ENCODE data around the gene MACROD2. TPM values are rescaled to one million over a fixed set of nuclear protein-coding genes. Genes with fewer than 3 reads are reported as not detected.
A peak's percentile ranks its signal among the peaks of the same experiment; 100 is the strongest.
"Not testable (repeated sequence)": the region's sequence is repeated elsewhere in the genome, so short reads cannot be mapped to it uniquely, and the experiment has no call there.

Gene MACROD2
- total and polyA plus RNA-seq, 8 donors, result 0.78 to 31.3 (median 10.9) TPM; not detected in 1

- Histone ChIP-seq H3K9me3 (no peaks in the 10 kb centered on the region), H3K27me3 (no peaks in the 10 kb centered on the region), H3K27ac (no peak overlapping the region), H3K4me1 (no peaks in the 10 kb centered on the region), H3K4me3 (no peak overlapping the region), H3K36me3 (no peaks in the 10 kb centered on the region)
- 89 to 96% (median 96%) methylated on average over 3 of the region's 3 CpGs for WGBS, 5 donors
- intact Hi-C loops (cut with DNase I; ENCODE audit: low total_unique reads), result no loop called here
- TF ChIP-seq CTCF (IDR thresholded peaks at IDR 0.05) (no peak), POLR2AphosphoS5 (IDR thresholded peaks at IDR 0.05) (no peak)
- no peak for DNase-seq
Measured at GRCh38 chr20:14966203-14966602, 970.9 kb downstream of the MACROD2 start.

GRCh38 chr20:14966808-14967207 is 971.5 kb downstream of the MACROD2 start:
- Histone ChIP-seq H3K36me3 (no peaks in the 10 kb centered on the region), H3K4me1 (no peaks in the 10 kb centered on the region), H3K9me3 (no peaks in the 10 kb centered on the region), H3K27ac (no peak overlapping the region), H3K4me3 (no peak overlapping the region), H3K27me3 (no peaks in the 10 kb centered on the region)
- intact Hi-C loops (cut with DNase I; ENCODE audit: low total_unique reads), result no loop called here
- no peak for DNase-seq
- TF ChIP-seq EP300 (IDR thresholded peaks at IDR 0.05), result no peak
- TF ChIP-seq CTCF (IDR thresholded peaks at IDR 0.05), result no peak
- no peak for TF ChIP-seq POLR2AphosphoS5 (IDR thresholded peaks at IDR 0.05)
- no peak for TF ChIP-seq POLR2A (IDR thresholded peaks at IDR 0.05)

GRCh38 chr20:14972256-14972655 is 976.9 kb downstream of the MACROD2 start:
- no peaks in the 10 kb centered on the region for H3K4me1 ChIP-seq
- no peaks in the 10 kb centered on the region for H3K36me3 ChIP-seq
- H3K27me3 ChIP-seq, result no peaks in the 10 kb centered on the region
- no peak for DNase-seq
- WGBS, 5 donors, result 65 to 97% (median 85%) methylated on average over 1 of the region's 1 CpG
- H3K9me3 ChIP-seq, result no peaks in the 10 kb centered on the region
- H3K27ac ChIP-seq, result no peak overlapping the region
- intact Hi-C loops (cut with DNase I; ENCODE audit: low total_unique reads), result no loop called here
- no peak overlapping the region for H3K4me3 ChIP-seq
- no peak for TF ChIP-seq POLR2A (IDR thresholded peaks at IDR 0.05)
- no peak for TF ChIP-seq EP300 (IDR thresholded peaks at IDR 0.05)
- no peak for TF ChIP-seq POLR2AphosphoS5 (IDR thresholded peaks at IDR 0.05)

GRCh38 chr20:14972690-14973089 is 977.4 kb downstream of the MACROD2 start:
- Histone ChIP-seq H3K27me3 (no peaks in the 10 kb centered on the region), H3K27ac (no peak overlapping the region), H3K9me3 (no peaks in the 10 kb centered on the region), H3K36me3 (no peaks in the 10 kb centered on the region), H3K4me3 (no peak overlapping the region), H3K4me1 (no peaks in the 10 kb centered on the region)
- intact Hi-C loops (cut with DNase I; ENCODE audit: low total_unique reads), result no loop called here
- 90 to 100% (median 95%) methylated on average over 2 of the region's 2 CpGs for WGBS, 5 donors
- TF ChIP-seq EP300 (IDR thresholded peaks at IDR 0.05), result no peak
- no peak for TF ChIP-seq CTCF (IDR thresholded peaks at IDR 0.05)
- no peak for TF ChIP-seq POLR2A (IDR thresholded peaks at IDR 0.05)
- no peak for TF ChIP-seq POLR2AphosphoS5 (IDR thresholded peaks at IDR 0.05)
- no peak for DNase-seq

GRCh38 chr20:14979453-14979986 is 984.2 kb downstream of the MACROD2 start:
- Histone ChIP-seq H3K4me3 (no peak overlapping the region), H3K9me3 (peaks cover 0 to 15% (median 11%) of the 10 kb centered on the region in 4 donors), H3K27ac (peak overlapping the region in 4 of 5 donors; percentile 51 to 79 (median 57)), H3K27me3 (no peaks in the 10 kb centered on the region), H3K36me3 (no peaks in the 10 kb centered on the region), H3K4me1 (peaks cover 0 to 8% (median 4%) of the 10 kb centered on the region in 4 donors)
- intact Hi-C loops (cut with DNase I; ENCODE audit: low total_unique reads), result no loop called here
- DNase-seq, result peak in 1 of 2 donors; percentile 64
- 17 to 50% (median 31%) methylated on average over 3 of the region's 3 CpGs for WGBS, 5 donors
- no peak for TF ChIP-seq POLR2A (IDR thresholded peaks at IDR 0.05)
- TF ChIP-seq POLR2AphosphoS5 (IDR thresholded peaks at IDR 0.05), result peak in 2 of 3 donors; percentile 17 to 66

- intact Hi-C loops (cut with DNase I; ENCODE audit: low total_unique reads); H3K27me3 ChIP-seq; H3K27ac ChIP-seq; H3K4me3 ChIP-seq; H3K36me3 ChIP-seq; DNase-seq: not testable (repeated sequence)
- Histone ChIP-seq H3K4me1 (peaks cover 4 to 23% (median 13%) of the 10 kb centered on the region in 4 donors), H3K9me3 (peaks cover 0 to 15% (median 11%) of the 10 kb centered on the region in 4 donors)
- 88 to 97% (median 95%) methylated on average over 3 of the region's 3 CpGs for WGBS, 5 donors
Measured at GRCh38 chr20:14981486-14981885, 986.2 kb downstream of the MACROD2 start.

GRCh38 chr20:14982324-14982723 is 987.0 kb downstream of the MACROD2 start:
- DNase-seq; H3K27me3 ChIP-seq; intact Hi-C loops (cut with DNase I; ENCODE audit: low total_unique reads); H3K36me3 ChIP-seq; H3K4me3 ChIP-seq; H3K27ac ChIP-seq: not testable (repeated sequence)
- peaks cover 10 to 25% (median 20%) of the 10 kb centered on the region in 4 donors for H3K4me1 ChIP-seq
- 88 to 100% (median 95%) methylated on average over 1 of the region's 1 CpG for WGBS, 5 donors
- peaks cover 0 to 15% (median 11%) of the 10 kb centered on the region in 4 donors for H3K9me3 ChIP-seq
